DMS153 treated with DMSO at 0.1 percent for 48 hours (cell line): Measurements from ENCODE around the gene DMAC2L.

ENCODE experiments used
- DNase-seq: peaks from one replicate; lab custom pipeline; 2025; ENCODE audit not compliant: unreplicated experiment; lab: John Stamatoyannopoulos, UW

The DMAC2L gene

GRCh38 chr14:50321009-50321660 is 9.0 kb downstream of the DMAC2L start:
- peak; percentile 63 for DNase-seq

DNA sequence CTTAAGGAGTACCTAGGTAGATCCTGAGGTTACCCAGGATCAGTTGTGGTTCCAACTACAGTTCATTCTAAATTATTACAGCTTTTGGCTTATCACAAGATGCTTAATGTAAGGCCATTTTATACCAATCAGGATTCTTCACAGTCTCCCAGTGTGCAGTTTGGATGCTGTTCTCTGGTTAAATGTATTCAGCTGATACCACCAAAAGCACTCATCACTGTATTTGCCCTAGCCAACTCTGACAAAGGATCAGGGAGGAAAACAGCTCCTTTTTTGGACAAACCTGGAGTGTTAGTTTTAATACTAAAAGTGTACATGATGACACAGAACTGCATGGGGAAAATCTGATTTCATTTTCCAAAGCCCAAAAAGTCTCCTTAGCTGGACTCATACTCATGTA is 19.5 kb downstream of the DMAC2L start:
- no peak for DNase-seq

DNA sequence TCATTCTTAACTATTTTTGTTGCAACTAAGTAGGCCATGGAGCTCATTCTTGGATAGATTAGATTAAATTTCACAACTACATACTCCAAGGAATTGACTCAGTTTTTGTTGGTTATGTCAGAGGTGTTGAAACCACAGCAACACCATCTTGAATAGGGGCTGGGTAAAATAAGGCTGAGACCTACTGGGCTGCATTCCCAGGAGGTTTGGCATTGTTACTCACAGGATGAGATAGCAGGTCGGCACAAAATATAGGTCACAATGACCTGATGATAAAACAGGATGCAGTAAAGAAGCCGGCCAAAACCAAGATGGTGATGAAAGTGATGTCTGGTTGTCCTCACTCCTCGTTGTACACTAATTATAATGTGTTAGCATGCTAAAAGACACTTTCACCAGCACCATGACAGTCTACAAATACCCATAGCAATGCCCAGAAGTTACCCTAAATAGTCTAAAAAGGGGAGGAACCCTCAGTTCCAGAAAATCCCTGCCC is 20.9 kb downstream of the DMAC2L start:
- no peak for DNase-seq

DNA sequence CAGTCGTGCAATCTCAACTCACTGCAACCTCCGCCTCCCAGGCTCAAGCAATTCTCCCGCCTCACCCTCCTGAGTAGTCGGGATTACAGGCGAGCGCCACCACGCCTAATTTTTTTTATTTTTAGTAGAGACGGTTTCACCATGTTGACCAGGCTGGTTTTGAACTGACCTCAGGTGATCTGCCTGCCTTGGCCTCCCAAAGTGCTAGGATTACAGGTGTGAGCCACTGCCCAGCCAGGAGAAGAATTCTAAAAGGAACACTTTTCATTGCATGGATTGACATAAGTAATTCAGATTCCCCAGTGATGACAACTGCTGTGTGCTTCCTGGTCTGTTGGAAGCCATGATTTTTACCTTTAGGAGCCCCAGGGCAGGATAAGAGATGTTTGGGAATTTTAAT is 22.1 kb downstream of the DMAC2L start:
- no peak for DNase-seq

DNA sequence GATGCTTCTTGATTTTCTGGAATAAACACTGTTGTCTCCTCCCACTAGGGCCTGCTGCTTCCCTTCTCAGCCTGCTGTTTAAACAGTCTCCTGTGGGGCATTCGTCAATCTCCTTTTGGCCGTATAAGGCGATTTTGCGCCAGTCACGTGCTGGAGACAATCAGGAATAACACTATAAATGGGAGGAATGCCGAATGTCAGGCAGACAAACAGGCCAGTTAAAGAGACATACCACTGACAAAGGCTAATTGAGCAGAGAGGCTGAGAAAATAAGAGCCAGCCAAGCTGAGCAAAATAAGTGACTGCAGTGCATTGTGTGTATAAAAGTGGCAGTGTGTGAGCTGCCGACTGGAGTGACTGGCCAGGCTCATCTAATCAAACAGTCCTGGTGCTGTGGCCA is 23.3 kb downstream of the DMAC2L start:
- DNase-seq: peak; percentile 3

DNA sequence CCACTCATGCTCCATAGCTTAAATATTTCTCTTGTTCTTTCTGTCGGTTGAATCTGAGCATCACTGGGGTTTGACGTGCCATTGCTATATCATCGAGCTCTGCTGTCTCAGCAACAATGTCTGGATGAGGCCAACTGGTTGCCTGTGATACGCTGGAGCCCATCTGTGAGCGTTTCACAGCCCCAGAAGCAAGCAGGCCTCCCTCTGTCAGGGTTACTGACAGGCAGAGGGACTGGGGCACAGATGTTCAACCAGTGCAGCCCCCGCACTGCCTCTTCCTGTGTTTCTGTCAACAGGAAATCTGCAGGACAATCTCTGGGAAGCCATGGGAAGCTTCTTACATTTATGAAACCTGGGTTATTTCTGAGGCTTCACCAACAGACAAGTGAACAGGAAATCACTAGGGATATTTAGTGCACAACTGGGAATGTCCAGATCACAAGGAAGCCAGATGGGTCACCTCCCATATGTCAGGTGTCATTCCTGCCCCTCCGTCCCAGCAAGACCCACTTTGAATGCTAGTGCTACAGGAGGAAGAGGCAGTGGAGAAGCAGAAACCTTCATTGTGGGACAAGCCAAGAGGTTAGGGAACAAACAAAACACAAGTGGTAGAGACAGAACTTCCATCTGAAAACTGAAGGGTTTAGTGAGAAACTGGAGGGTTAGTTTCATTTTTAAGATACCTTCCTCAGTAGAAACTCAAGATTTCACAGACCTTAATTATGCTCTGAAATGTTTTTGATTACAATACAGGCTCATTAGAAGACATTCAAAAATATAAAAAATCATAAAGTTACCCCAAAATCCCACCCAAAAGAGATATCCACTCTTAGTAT is 24.1 kb downstream of the DMAC2L start:
- no peak for DNase-seq

- no peak for DNase-seq
Measured at GRCh38 chr14:50338587-50338986, 26.5 kb downstream of the DMAC2L start.

DNA sequence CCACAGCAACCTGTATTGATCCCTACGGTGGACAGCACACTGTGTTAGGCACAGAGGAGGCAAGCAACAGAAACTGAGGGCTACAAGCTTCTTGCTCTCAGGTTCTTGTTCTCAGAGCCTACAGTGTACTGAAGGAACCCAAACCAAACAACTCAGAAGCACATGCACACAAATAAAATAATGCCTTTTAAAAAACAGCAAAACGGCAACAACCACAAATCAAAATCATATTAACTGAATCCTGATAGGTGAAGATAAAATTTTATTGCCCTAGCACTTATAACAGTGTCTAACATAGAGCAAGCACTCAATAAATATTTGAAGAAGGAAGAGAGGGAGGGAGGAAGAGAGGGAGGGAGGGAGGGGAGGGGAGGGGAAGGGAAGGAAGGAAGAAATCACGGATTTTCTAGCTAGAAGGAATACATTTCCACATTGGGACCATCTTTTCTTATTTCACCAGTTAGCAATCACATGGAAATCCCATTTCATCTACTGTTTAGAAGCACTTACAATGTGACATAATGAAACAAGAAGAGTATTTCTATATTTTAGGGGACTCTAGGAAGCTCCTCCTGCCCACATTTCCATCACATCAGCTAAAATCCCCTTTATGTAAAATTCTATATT is 27.2 kb downstream of the DMAC2L start:
- DNase-seq: peak; percentile 3

GRCh38 chr14:50340045-50340444 is 27.9 kb downstream of the DMAC2L start:
- DNase-seq: no peak

DNA sequence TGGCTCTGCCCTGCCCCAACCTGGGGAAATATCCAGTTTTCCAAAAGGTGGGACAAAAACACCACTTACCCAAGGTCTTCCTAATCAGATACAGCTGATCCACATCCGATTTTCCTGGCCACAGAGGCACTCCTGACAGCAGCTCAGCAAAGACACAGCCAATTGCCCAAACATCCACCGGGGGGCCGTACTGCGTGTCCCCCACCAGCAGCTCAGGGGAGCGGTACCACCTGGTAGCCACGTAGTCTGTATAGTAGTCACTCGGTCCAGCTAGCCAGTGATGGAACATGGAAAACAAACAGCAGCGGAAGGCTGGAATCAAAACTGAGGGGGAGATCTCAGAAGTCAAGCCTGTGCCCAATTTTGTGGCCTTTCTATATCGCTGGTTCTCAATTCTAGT is 28.8 kb downstream of the DMAC2L start:
- no peak for DNase-seq

GRCh38 chr14:50342221-50343078 is 30.3 kb downstream of the DMAC2L start:
- DNase-seq: peak; percentile 18

- no peak for DNase-seq
Measured at GRCh38 chr14:50343434-50343833, 31.3 kb downstream of the DMAC2L start.

DNA sequence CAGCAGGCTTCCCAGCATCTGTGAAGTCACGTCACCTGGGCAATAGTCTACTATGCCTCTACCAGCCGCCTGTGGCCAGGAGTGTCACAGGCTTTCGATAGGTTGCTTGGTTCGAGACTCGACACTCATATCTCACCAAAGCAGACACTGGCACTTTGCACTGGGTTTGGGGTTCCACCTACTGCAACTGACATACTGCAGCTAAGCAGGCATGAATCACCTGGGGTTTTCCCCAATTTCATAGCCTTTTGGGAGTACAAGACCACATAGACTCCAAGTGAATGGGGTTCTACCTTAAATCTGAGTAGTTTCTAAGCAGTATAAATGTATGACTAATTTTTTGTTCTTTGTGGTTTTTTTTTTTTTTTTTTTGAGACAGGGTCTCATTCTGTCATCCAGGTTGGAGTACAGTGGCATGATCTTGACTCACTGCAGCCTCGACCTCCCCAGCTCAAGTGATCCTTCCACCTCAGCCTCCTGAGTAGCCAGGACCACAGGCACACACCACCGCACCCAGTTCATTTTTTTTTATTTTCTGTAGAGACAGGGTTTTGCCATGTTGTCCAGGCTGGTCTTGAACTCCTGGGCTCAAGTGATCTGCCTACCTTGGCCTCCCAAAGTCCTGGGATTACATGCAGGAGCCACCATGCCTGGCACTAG is 32.1 kb downstream of the DMAC2L start:
- DNase-seq: no peak

DNA sequence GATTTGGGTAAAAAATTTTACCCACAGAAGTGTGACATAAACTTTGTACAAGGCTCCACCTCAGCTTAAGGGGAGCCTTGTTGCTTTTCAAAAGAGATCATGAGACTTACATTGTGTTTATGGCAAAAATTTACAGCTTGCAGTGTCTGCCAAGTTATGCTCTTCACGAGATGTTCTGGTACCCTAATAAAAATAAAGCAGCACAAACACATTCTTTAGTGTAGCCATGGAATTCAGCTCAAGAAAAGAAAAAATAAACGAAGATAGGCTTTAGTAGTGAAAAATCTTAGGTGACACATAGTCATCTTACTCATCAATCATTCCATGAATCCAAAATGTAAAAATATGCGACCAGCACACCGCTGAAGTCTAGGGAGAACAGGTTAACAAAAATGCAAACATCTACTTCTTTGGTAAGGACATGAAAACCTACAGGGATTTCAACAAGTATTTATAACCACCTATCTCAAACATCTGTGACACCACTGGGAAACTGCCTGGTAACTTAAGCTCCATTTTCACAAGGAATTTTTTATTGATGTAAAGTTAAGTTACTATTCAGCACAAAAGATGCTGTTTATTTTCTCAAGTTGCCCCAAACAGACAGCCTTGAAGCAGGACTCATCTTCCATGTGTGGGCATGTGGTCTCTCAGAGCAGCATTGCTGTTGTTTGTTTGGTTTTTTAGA is 32.9 kb downstream of the DMAC2L start:
- no peak for DNase-seq

- no peak for DNase-seq
Measured at GRCh38 chr14:50345846-50346422, 33.8 kb downstream of the DMAC2L start.

- DNase-seq: no peak
Measured at GRCh38 chr14:50347521-50347920, 35.4 kb downstream of the DMAC2L start.

DNA sequence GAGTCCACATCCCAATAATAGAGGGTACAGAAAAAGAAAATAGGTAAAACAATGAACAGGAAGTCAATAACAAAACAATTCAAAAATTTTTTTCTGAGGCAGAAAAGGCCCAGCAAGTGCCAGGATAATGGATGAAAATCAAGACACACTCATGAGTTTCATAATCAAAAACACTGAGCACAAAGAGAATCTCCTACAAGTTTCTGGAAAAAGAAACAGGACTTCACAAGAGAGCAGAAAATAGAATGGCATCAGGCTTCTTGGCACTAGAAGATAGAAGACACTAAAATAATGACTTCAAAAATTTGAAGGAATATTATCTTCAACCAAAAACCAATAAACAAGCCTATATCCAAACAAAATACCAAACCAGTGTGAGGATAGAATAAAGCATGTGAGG is 36.8 kb downstream of the DMAC2L start:
- DNase-seq: no peak

GRCh38 chr14:50350975-50351374 is 38.9 kb downstream of the DMAC2L start:
- no peak for DNase-seq

- no peak for DNase-seq
Measured at GRCh38 chr14:50352584-50352983, 40.5 kb downstream of the DMAC2L start.

DNA sequence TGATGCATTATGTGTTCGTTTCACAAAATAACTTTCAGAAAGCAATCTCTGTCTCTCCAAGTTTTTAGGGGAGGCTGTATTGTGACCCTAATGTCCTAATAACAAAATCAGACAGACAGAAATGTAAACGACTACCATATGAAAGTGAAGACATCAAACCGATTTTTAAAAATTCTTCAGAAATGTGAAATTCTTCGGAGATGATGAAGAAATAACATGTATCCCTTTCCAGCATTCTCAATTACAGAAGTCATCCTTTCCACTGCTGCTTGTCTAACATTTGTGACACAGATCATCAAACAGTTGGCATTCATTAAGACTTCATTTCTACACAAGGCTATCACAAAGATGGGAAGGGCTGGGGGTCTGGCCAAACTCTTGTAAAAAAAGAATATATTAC is 41.0 kb downstream of the DMAC2L start:
- no peak for DNase-seq
